ENCODE results near the gene C20orf204.
"Not testable (repeated sequence)": the region's sequence is repeated elsewhere in the genome, so short reads cannot be mapped to it uniquely, and the experiment has no call there.

The C20orf204 gene

DNA sequence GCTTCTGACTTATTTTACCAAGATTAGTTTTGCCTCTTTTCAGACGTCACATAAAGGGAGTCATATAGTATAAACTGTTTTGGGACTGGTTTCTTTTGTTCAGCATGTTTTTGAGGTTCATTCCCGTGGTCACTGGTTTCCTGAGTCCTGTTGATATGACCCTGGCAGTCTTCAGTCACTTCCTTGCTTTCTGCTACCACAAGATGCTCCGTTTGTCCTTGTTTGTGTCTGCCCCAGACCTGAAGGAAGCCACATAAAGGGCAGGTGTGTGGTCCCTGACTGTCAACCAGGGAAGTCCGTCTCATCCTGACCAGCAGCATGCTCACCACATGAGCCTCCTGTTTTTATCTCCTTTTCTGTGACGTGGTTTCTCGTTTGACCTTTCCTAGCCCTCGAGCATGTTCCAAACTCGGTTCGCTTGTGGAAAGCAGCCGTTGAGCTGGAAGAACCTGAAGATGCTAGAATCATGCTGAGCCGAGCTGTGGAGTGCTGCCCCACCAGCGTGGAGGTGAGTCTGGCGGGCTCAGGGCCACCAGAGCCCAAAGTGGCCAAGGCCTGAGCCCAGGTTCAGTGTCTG, 26.1 kb upstream of the C20orf204 start:
- no peak for DNase-seq (ENCODE audit: extremely low read depth, low read depth)
- TF ChIP-seq CTCF (IDR thresholded peaks at IDR 0.05; ENCODE audit: low read depth, low read length), result no peak

DNA sequence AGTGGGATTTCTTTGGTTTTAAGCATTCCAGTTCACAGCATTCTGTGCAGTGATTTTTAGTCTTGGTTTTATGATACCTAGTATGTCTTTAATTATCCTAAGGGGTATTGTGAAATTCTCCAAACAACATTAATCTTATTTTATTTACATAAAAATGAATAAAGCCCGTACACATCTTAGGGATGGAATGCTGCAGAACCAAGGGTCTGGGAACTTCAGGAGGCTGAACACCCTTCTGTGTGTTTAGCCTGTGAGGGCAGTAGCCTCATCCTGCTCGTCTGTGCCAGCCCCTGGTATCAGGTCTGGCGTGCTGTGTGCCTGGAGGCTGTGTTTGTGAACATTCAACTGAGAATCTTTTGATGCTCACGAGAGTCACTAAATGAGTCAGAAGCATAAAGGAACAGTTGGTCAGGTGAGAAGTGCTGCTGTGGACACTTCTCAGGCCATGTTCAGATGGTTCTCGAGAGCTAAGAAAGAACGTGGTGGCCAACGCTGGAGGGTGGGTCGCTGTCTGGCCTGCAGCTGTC, 25.2 kb upstream of the C20orf204 start:
- peak; percentile 50 for DNase-seq (ENCODE audit: extremely low read depth, low read depth)
- TF ChIP-seq CTCF (IDR thresholded peaks at IDR 0.05; ENCODE audit: low read depth, low read length), result no peak

- TF ChIP-seq CTCF (IDR thresholded peaks at IDR 0.05; ENCODE audit: low read depth, low read length), result no peak
These were observed 24.6 kb upstream of the C20orf204 start for GRCh38 chr20:64011366-64011779.

GRCh38 chr20:64012385-64013154, 23.4 kb upstream of the C20orf204 start:
- not testable (repeated sequence) for DNase-seq (ENCODE audit: extremely low read depth, low read depth)

More at GRCh38 chr20:64011366-64011779, 24.6 kb upstream of the C20orf204 start:
- no peak for DNase-seq (ENCODE audit: extremely low read depth, low read depth)

GRCh38 chr20:64015635-64016034, 20.3 kb upstream of the C20orf204 start:
- DNase-seq (ENCODE audit: extremely low read depth, low read depth), result no peak
- TF ChIP-seq CTCF (IDR thresholded peaks at IDR 0.05; ENCODE audit: low read depth, low read length), result no peak

DNA sequence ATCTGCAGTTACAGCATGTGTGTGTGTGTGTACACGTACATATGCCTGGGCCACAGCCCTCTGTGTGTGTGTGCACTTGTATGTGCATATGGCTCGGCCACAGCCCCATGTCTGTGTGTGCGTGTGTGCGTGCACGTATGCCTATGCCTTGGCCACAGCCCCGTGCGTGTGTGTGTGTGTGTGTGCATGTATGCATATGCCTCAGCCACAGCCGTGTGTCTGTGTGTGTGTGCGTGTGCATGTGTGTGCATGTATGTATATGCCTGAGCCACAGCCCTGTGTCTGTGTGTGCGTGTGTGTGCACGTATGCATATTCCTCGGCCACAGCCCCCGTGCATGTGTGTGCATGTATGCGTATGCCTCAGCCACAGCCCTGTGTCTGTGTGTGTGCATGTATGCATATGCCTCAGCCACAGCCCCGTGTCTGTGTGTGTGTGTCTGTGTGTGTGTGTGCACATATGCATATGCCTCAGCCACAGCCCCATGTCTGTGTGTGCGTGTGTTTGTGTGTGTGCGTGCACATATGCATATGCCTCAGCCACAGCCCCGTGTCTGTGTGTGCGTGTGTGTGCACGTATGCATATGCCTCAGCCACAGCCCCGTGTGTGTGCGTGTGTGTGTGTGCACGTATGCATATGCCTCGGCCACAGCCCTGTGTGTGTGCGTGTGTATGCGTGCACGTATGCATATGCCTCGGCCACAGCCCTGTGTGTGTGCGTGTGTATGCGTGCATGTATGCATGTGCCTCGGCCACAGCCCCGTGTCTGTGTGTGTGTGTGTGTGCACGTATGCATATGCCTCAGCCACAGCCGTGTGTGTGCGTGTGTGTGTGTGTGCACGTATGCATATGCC, 14.6 kb upstream of the C20orf204 start:
- no peak for DNase-seq (ENCODE audit: extremely low read depth, low read depth)
- TF ChIP-seq CTCF (IDR thresholded peaks at IDR 0.05; ENCODE audit: low read depth, low read length), result no peak

- DNase-seq (ENCODE audit: extremely low read depth, low read depth), result no peak
- no peak for TF ChIP-seq CTCF (IDR thresholded peaks at IDR 0.05; ENCODE audit: low read depth, low read length)
These were observed 13.2 kb upstream of the C20orf204 start for GRCh38 chr20:64022671-64023360.
